Hepatocyte (in vitro differentiated cells): ENCODE results near the gene PAX7. TPM values are rescaled to one million over a fixed set of nuclear protein-coding genes. Genes with fewer than 3 reads are reported as not detected.

Experiments
- DNase-seq: peaks from one replicate; pipeline ENCODE4 v3.0.0-alpha.2; 2016; ENCODE audit warnings: low spot score
- H2AFZ ChIP-seq: fragments of 200-600 bp; sonication (generic); 2 replicates; pipeline ENCODE4 v1.6.0; 2016; ENCODE audit warnings: antibody characterized with exemption, mild to moderate bottlenecking
- H3K27ac ChIP-seq: fragments of 200-600 bp; sonication (generic); 2 replicates; pipeline ENCODE4 v1.5.1; 2016; ENCODE audit warnings: mild to moderate bottlenecking
- H3K27me3 ChIP-seq: fragments of 200-600 bp; sonication (generic); 2 replicates; pipeline ENCODE4 v1.6.1; 2016
- H3K36me3 ChIP-seq: fragments of 200-600 bp; sonication (generic); replicated peaks from 2 replicates; pipeline ENCODE4 v1.5.1; 2016; ENCODE audit warnings: low read depth; ENCODE audit not compliant: insufficient read depth
- H3K4me1 ChIP-seq: fragments of 200-600 bp; sonication (generic); 2 replicates; pipeline ENCODE4 v1.5.1; 2016; ENCODE audit warnings: mild to moderate bottlenecking, moderate library complexity; ENCODE audit not compliant: insufficient read depth
- H3K4me2 ChIP-seq: fragments of 200-600 bp; sonication (generic); 2 replicates; pipeline ENCODE4 v1.6.0; 2016
- H3K4me3 ChIP-seq: fragments of 200-600 bp; sonication (generic); 2 replicates; pipeline ENCODE4 v1.5.1; 2016; ENCODE audit warnings: mild to moderate bottlenecking
- H3K79me2 ChIP-seq: fragments of 200-600 bp; sonication (generic); 2 replicates; pipeline ENCODE4 v1.6.0; 2017; ENCODE audit warnings: mild to moderate bottlenecking
- H3K9me2 ChIP-seq: fragments of 200-600 bp; sonication (generic); replicated peaks from 2 replicates; pipeline ENCODE4 v1.6.0; 2017; ENCODE audit warnings: mild to moderate bottlenecking; ENCODE audit not compliant: insufficient read depth
- H3K9me3 ChIP-seq: fragments of 200-600 bp; sonication (generic); 2 replicates; pipeline ENCODE4 v1.5.1; 2016; ENCODE audit warnings: low read depth, mild to moderate bottlenecking
- H4K20me1 ChIP-seq: fragments of 200-600 bp; sonication (generic); 2 replicates; pipeline ENCODE4 v1.6.0; 2016; ENCODE audit warnings: mild to moderate bottlenecking; ENCODE audit not compliant: insufficient read depth, poor library complexity, severe bottlenecking
- EZH2 ChIP-seq: fragments of 200-600 bp; sonication (generic); IDR thresholded peaks from 2 replicates; pipeline ENCODE4 v1.6.1; 2016; ENCODE audit warnings: antibody characterized with exemption, mild to moderate bottlenecking, borderline replicate concordance
- EZH2phosphoT487 ChIP-seq: fragments of 200-600 bp; sonication (generic); IDR thresholded peaks from one replicate; pipeline ENCODE4 v1.6.1; 2018; ENCODE audit warnings: antibody characterized with exemption, mild to moderate bottlenecking, low read depth, moderate library complexity; ENCODE audit not compliant: unreplicated experiment, severe bottlenecking
- WGBS: methylation state at CpG from one replicate; pipeline ENCODE4 v1.1.6; 2016; ENCODE audit warnings: low lambda C conversion rate; ENCODE audit errors: missing lambda C conversion rate; 5-methylcytosine and 5-hydroxymethylcytosine counted together
- polyA plus RNA-seq: library from polyadenylated mRNA; unstranded; fragments of >200 nt; fragmentation: Nextera tagmentation; extraction: Ambion mirVana; gene quantifications from 2 replicates; pipeline ENCODE4 v1.2.1, GENCODE V29; 2016
- total RNA-seq: library from RNA; depleted of rRNA; stranded (reverse); fragments of >200 nt; gene quantifications from 2 replicates; pipeline ENCODE4 v1.2.3, GENCODE V29; 2014
- TF ChIP-seq, protein P1 (sequence below): fragments of 200-600 bp; sonication (generic); IDR thresholded peaks from 2 replicates; pipeline ENCODE4 v1.5.1; 2016; ENCODE audit warnings: antibody characterized with exemption, mild to moderate bottlenecking; ENCODE audit not compliant: poor library complexity

The PAX7 gene
- total and polyA plus RNA-seq, 2 experiments from 2014 or later = not detected

DNA sequence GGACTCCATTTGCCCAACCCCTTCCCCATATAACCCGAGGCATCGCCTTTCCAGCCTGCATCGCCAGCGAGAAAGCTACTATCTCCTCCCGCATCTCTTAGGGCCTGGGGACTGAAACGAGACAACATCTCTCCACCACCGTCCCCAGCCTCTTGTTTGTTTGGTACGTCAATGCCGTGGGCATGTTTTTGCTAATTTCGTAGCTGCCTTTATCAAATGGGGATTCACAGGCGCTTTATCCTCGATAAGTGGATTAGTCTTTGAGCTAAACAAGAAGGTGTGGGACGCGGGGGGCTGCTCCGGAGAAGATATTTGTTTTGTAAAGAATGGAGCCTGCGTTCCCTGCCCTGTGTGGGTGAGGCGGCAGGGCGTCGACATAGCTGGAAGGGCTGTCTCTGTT lies 91.6 kb downstream of the PAX7 start:
- Histone ChIP-seq H3K9me3 (no peaks in the 10 kb centered on the region), H3K79me2 (no peaks in the 10 kb centered on the region), H4K20me1 (no peaks in the 10 kb centered on the region), H3K4me1 (no peaks in the 10 kb centered on the region), H3K4me2 (no peak overlapping the region), H3K36me3 (no peaks in the 10 kb centered on the region), H3K27ac (no peak overlapping the region), H3K4me3 (no peak overlapping the region), H3K27me3 (peaks cover 95% of the 10 kb centered on the region), H3K9me2 (no peaks in the 10 kb centered on the region), H2AFZ (no peak overlapping the region)
- DNase-seq = no peak
- 17% methylated on average over 19 of the region's 19 CpGs for WGBS
- no peak for TF ChIP-seq EZH2phosphoT487
- TF ChIP-seq, protein P1, sequence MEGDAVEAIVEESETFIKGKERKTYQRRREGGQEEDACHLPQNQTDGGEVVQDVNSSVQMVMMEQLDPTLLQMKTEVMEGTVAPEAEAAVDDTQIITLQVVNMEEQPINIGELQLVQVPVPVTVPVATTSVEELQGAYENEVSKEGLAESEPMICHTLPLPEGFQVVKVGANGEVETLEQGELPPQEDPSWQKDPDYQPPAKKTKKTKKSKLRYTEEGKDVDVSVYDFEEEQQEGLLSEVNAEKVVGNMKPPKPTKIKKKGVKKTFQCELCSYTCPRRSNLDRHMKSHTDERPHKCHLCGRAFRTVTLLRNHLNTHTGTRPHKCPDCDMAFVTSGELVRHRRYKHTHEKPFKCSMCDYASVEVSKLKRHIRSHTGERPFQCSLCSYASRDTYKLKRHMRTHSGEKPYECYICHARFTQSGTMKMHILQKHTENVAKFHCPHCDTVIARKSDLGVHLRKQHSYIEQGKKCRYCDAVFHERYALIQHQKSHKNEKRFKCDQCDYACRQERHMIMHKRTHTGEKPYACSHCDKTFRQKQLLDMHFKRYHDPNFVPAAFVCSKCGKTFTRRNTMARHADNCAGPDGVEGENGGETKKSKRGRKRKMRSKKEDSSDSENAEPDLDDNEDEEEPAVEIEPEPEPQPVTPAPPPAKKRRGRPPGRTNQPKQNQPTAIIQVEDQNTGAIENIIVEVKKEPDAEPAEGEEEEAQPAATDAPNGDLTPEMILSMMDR = no peak
- TF ChIP-seq EZH2 = no peak

DNA sequence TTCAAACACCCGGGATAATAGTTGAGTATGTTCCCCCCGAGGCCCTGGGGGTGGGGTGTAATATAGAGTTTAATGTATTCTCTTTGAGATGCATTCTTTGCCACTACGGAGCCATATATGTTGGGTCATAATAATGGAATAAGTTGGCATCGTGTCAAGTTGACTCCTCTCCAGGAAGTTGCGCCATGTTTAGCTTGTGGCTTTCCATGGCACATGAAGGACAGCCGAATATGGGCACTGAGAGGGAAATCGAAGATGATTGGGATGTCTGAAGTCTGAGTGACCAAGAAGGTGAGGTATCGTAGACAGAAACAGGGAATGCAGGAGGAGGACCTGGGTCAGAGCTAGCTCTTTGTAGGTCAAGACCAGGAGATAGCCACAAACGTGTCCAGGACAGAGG lies 92.6 kb downstream of the PAX7 start:
- no peak for TF ChIP-seq EZH2
- TF ChIP-seq EZH2phosphoT487 = no peak
- TF ChIP-seq, protein P1 = no peak
- Histone ChIP-seq H3K4me3 (no peak overlapping the region), H3K27ac (no peak overlapping the region), H3K4me2 (no peak overlapping the region), H2AFZ (no peak overlapping the region), H3K79me2 (no peaks in the 10 kb centered on the region), H3K27me3 (peaks cover 89% of the 10 kb centered on the region), H4K20me1 (no peaks in the 10 kb centered on the region), H3K9me3 (no peaks in the 10 kb centered on the region), H3K4me1 (no peaks in the 10 kb centered on the region), H3K9me2 (no peaks in the 10 kb centered on the region), H3K36me3 (no peaks in the 10 kb centered on the region)
- no peak for DNase-seq
- WGBS = 87% methylated on average over 9 of the region's 9 CpGs

DNA sequence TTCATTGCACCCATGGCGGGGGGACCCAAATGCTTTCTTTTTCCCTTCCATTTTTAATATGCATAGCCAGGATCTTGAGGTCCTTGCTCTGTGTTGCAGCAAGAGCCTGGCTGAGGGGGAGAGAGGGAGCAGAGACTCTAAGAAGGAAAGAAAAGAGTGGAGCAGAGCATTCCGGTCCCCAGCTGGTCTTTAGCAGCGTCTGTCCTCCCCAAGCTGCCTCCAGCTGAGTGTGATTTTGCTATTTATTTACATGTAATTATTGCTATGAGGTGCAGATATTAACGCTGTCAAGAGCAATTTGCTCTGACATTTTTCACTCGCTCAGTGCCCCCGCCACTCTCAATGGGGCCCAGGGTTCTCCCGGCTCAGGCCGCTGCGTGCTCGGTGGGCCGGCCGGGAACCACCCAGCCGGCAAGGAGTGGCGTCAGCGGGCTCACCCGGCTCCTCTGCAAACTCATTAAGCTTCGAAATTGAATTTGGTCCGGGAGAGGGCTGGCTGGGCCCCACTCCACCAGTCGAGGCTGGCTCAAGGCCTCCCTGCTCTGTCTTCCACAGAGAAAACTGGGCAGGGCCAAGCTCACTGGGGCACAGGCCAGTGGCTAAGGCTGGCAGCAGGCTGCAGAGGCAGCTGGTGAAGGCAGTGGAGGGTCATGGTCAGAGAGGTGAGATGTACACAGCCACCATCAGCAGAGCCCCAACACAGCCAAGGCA lies 93.2 kb downstream of the PAX7 start:
- Histone ChIP-seq H3K9me3 (no peaks in the 10 kb centered on the region), H3K79me2 (no peaks in the 10 kb centered on the region), H3K27me3 (peaks cover 82% of the 10 kb centered on the region), H3K4me3 (no peak overlapping the region), H3K9me2 (no peaks in the 10 kb centered on the region), H3K4me2 (no peak overlapping the region), H4K20me1 (no peaks in the 10 kb centered on the region), H3K27ac (no peak overlapping the region), H3K4me1 (no peaks in the 10 kb centered on the region), H3K36me3 (no peaks in the 10 kb centered on the region), H2AFZ (no peak overlapping the region)
- DNase-seq = no peak
- TF ChIP-seq, protein P1 = no peak
- no peak for TF ChIP-seq EZH2phosphoT487
- TF ChIP-seq EZH2 = no peak
- 50% methylated on average over 19 of the region's 19 CpGs for WGBS
